HCT116 (cell line): ENCODE measurements around the gene DCLRE1B. TPM values are rescaled to one million over a fixed set of nuclear protein-coding genes. Genes with fewer than 3 reads are reported as not detected.

Source experiments
- ATAC-seq: fragments of 200-7000 bp; cut with Tn5 transposase; 2 replicates; pipeline ENCODE4 v1.9.1; 2020; ENCODE audit warnings: mild to moderate bottlenecking, moderate library complexity
- BruUV-seq: library from RNA; stranded (reverse); fragments of 400-500 nt; replicated peaks from 2 replicates; lab custom pipeline; 2021; lab: Mats Ljungman, UMichigan
- CTCF ChIA-PET: fragments of 300-600 bp; sonication (Branson Sonifier 250); formaldehyde crosslinking; loops from one replicate; lab custom pipeline; 2021; ENCODE audit warnings: antibody characterized with exemption; lab: Charles Lee
- POLR2A ChIA-PET: fragments of 300-600, 350-600 bp; sonication (Branson Sonifier 250); formaldehyde crosslinking; loops from one replicate; lab custom pipeline; 2021; ENCODE audit warnings: antibody characterized with exemption; lab: Charles Lee
- RAD21 ChIA-PET, 2 experiments: fragments of 300-600 bp; sonication (Branson Sonifier 250); formaldehyde crosslinking; loops; one replicate each; lab custom pipeline; 2023; ENCODE audit warnings: low total read pairs in 2 of 2; ENCODE audit not compliant: uncharacterized antibody in 2 of 2, unreplicated experiment in 2 of 2, low non-redundant PET in 1 of 2; lab: Charles Lee
- DNase-seq: peaks from one replicate; pipeline ENCODE4 v3.0.0-alpha.2; 2010; ENCODE audit warnings: low read depth, low spot score
- H2AFZ ChIP-seq: fragments of 200-600 bp; shearing (Covaris generic), sonication (generic); 2 replicates; pipeline ENCODE4 v1.6.1; 2017; ENCODE audit warnings: low read depth, mixed run types, mixed read lengths, antibody characterized with exemption, low read length; ENCODE audit not compliant: poor library complexity, severe bottlenecking
- H3K27ac ChIP-seq: 2 replicates; pipeline ENCODE4 v1.5.1; 2012; ENCODE audit warnings: low read depth, low read length
- H3K27me3 ChIP-seq: fragments of 200-600 bp; sonication (generic); 2 replicates; pipeline ENCODE4 v1.6.1; 2016; ENCODE audit warnings: mixed run types, low read length, mixed read lengths; ENCODE audit not compliant: insufficient read depth
- H3K36me3 ChIP-seq, 2 experiments: fragments of 200-500 bp in 1 of 2; fragments of 200-600 bp in 1 of 2; sonication (Bioruptor generic) in 1 of 2; sonication (generic) in 1 of 2; 2 replicates each; pipeline versions ENCODE4 v1.5.1 to v1.6.1; 2014 to 2016; ENCODE audit warnings: low read length in 2 of 2, inconsistent platforms in 1 of 2, mixed read lengths in 1 of 2, mixed run types in 1 of 2; ENCODE audit not compliant: insufficient read depth in 2 of 2, control insufficient read depth in 1 of 2
- H3K4me1 ChIP-seq, 2 experiments: fragments of 200-600 bp in 1 of 2; sonication (generic) in 1 of 2; 2 replicates each; pipeline versions ENCODE4 v1.5.1 to v1.6.1; 2012 to 2017; ENCODE audit warnings: low read length in 2 of 2, inconsistent platforms in 1 of 2, mild to moderate bottlenecking in 1 of 2, mixed read lengths in 1 of 2, mixed run types in 1 of 2, moderate library complexity in 1 of 2; ENCODE audit not compliant: insufficient read depth in 2 of 2, control insufficient read depth in 1 of 2
- H3K4me2 ChIP-seq: fragments of 200-600 bp; sonication (generic); 2 replicates; pipeline ENCODE4 v1.6.1; 2017; ENCODE audit warnings: mixed run types, low read length, mixed read lengths
- H3K4me3 ChIP-seq, 2 experiments: fragments of 200-600 bp in 1 of 2; sonication (generic) in 1 of 2; replicated peaks in 1 of 2; 2 replicates each; pipeline ENCODE4 v1.5.1; 2011 to 2016; ENCODE audit warnings: low read length in 2 of 2, control low read depth in 1 of 2, low read depth in 1 of 2, mild to moderate bottlenecking in 1 of 2, mixed read lengths in 1 of 2, mixed run types in 1 of 2
- H3K79me2 ChIP-seq: fragments of 200-600 bp; sonication (generic); 2 replicates; pipeline ENCODE4 v1.6.1; 2017; ENCODE audit warnings: mild to moderate bottlenecking, mixed run types, low read length, moderate library complexity, mixed read lengths; ENCODE audit not compliant: insufficient read depth
- H3K9ac ChIP-seq: fragments of 200-600 bp; sonication (generic); 2 replicates; pipeline ENCODE4 v1.6.1; 2016; ENCODE audit warnings: low read length, mixed read lengths
- H3K9me2 ChIP-seq: fragments of 200-600 bp; sonication (generic), shearing (Covaris generic); 2 replicates; pipeline ENCODE4 v1.6.1; 2017; ENCODE audit warnings: mixed run types, mild to moderate bottlenecking, moderate library complexity; ENCODE audit not compliant: insufficient read depth
- H3K9me3 ChIP-seq, 2 experiments: fragments of 200-500 bp in 1 of 2; fragments of 200-600 bp in 1 of 2; sonication (Bioruptor generic) in 1 of 2; sonication (generic) in 1 of 2; 2 replicates each; pipeline ENCODE4 v1.6.1; 2014 to 2017; ENCODE audit warnings: low read length in 2 of 2, mixed read lengths in 2 of 2, inconsistent platforms in 1 of 2, low read depth in 1 of 2, mild to moderate bottlenecking in 1 of 2, mixed run types in 1 of 2, moderate library complexity in 1 of 2; ENCODE audit not compliant: control insufficient read depth in 1 of 2, insufficient read depth in 1 of 2
- H4K20me1 ChIP-seq: fragments of 200-600 bp; sonication (generic), shearing (Covaris generic); 2 replicates; pipeline ENCODE4 v1.6.1; 2017; ENCODE audit warnings: mixed run types, mild to moderate bottlenecking, moderate library complexity; ENCODE audit not compliant: insufficient read depth
- ATF3 ChIP-seq: IDR thresholded peaks from 2 replicates; pipeline ENCODE4 v1.6.1; 2012
- CBX3 ChIP-seq: IDR thresholded peaks from 2 replicates; pipeline ENCODE4 v1.6.1; 2012; ENCODE audit warnings: low read depth
- CEBPB ChIP-seq: IDR thresholded peaks from 2 replicates; pipeline ENCODE4 v1.6.1; 2012; ENCODE audit warnings: low read depth
- CTCF ChIP-seq, 3 experiments: fragments of 200-600 bp in 1 of 3; sonication (generic) in 1 of 3; IDR thresholded peaks in 2 of 3; conservative IDR thresholded peaks in 1 of 3; 2 replicates each; pipeline ENCODE4 v1.5.1; 2012 to 2017; ENCODE audit warnings: low read depth in 2 of 3, low read length in 2 of 3, antibody characterized with exemption in 1 of 3, borderline replicate concordance in 1 of 3, control low read depth in 1 of 3, mild to moderate bottlenecking in 1 of 3, mixed read lengths in 1 of 3, mixed run types in 1 of 3, moderate library complexity in 1 of 3; ENCODE audit not compliant: insufficient read depth in 1 of 3
- EGR1 ChIP-seq: IDR thresholded peaks from 2 replicates; pipeline ENCODE4 v1.6.1; 2012; ENCODE audit warnings: low read depth
- EZH2phosphoT487 ChIP-seq: fragments of 200-600 bp; IDR thresholded peaks from 2 replicates; pipeline ENCODE4 v1.6.1; 2018; ENCODE audit warnings: antibody characterized with exemption, borderline replicate concordance
- FOSL1 ChIP-seq: IDR thresholded peaks from 2 replicates; pipeline ENCODE4 v1.6.1; 2012; ENCODE audit warnings: low read depth
- JUND ChIP-seq: IDR thresholded peaks from 2 replicates; pipeline ENCODE4 v1.6.1; 2012
- MAX ChIP-seq: IDR thresholded peaks from 2 replicates; pipeline ENCODE4 v1.6.1; 2012
- POLR2A ChIP-seq: IDR thresholded peaks from 2 replicates; pipeline ENCODE4 v1.7.0; 2011; ENCODE audit warnings: borderline replicate concordance; ENCODE audit not compliant: insufficient read depth, insufficient read length; ENCODE audit errors: extremely low read depth
- POLR2AphosphoS5 ChIP-seq: IDR thresholded peaks from 2 replicates; pipeline ENCODE4 v1.6.1; 2011; ENCODE audit warnings: mild to moderate bottlenecking, low read depth, low read length, moderate library complexity
- RAD21 ChIP-seq: IDR thresholded peaks from 2 replicates; pipeline ENCODE4 v1.6.1; 2012; ENCODE audit warnings: low read depth, mild to moderate bottlenecking
- SIN3A ChIP-seq: IDR thresholded peaks from 2 replicates; pipeline ENCODE4 v1.6.1; 2012; ENCODE audit warnings: low read depth
- SP1 ChIP-seq: IDR thresholded peaks from 2 replicates; pipeline ENCODE4 v1.6.1; 2012; ENCODE audit warnings: low read depth
- TCF7L2 ChIP-seq: IDR thresholded peaks from 2 replicates; pipeline ENCODE4 v1.7.0; 2011; ENCODE audit warnings: borderline replicate concordance, inconsistent platforms; ENCODE audit not compliant: insufficient read depth, insufficient read length; ENCODE audit errors: extremely low read depth
- YY1 ChIP-seq: IDR thresholded peaks from 2 replicates; pipeline ENCODE4 v1.6.1; 2011; ENCODE audit warnings: low read length, low read depth, moderate library complexity, mild to moderate bottlenecking; ENCODE audit not compliant: insufficient replicate concordance; ENCODE audit errors: extremely low read depth
- ZBTB33 ChIP-seq: IDR thresholded peaks from 2 replicates; pipeline ENCODE4 v1.6.1; 2011; ENCODE audit warnings: mild to moderate bottlenecking, low read length, moderate library complexity; ENCODE audit not compliant: insufficient replicate concordance; ENCODE audit errors: extremely low read depth
- ZFX ChIP-seq: fragments of 450-650 bp; IDR thresholded peaks from 2 replicates; pipeline ENCODE4 v1.6.1; 2017
- intact Hi-C: fragments of 100-400 bp; cut with micrococcal nuclease; formaldehyde crosslinking; loops from 2 replicates; pipeline ENCODE4 v1.10.0; 2022
- total RNA-seq: library from RNA; stranded (reverse); gene quantifications from one replicate; pipeline ENCODE4 v1.2.1, GENCODE V29; 2021; ENCODE audit not compliant: unreplicated experiment

Gene DCLRE1B
- total RNA-seq, 1 experiment from 2014 or later, result 13.4 TPM

- intact Hi-C loops, result no loop called here
- peak overlapping the region; percentile 63 for H2AFZ ChIP-seq
- CTCF ChIA-PET, result interaction anchor here (1.1 kb wide), 1 partner anchor 13 kb away, joined by 3 read pairs; no protein-coding TSS in a partner anchor
- TF ChIP-seq RAD21 (peak; percentile 23; the same call in 1 of the 2 replicates), EGR1 (no peak), POLR2AphosphoS5 (no peak), ATF3 (no peak), ZFX (no peak), CTCF (IDR thresholded peaks at IDR 0.05 in 2 of 3, conservative IDR thresholded peaks at IDR 0.05 in 1 of 3; ENCODE audit: borderline replicate concordance in 1 of 3, insufficient read depth in 1 of 3, low read depth in 2 of 3, low read length in 2 of 3) (peak in 2 of 3 experiments; percentile 63 to 73; a peak in 4 of 6 replicates), JUND (no peak), SP1 (no peak), MAX (no peak), YY1 (no peak), POLR2A (no peak), TCF7L2 (no peak), ZBTB33 (no peak), FOSL1 (no peak), SIN3A (no peak), EZH2phosphoT487 (no peak), CEBPB (no peak), CBX3 (peak; percentile 56; the same call in 1 of the 2 replicates)
Measured at GRCh38 chr1:113874012-113874879, 30.9 kb upstream of the DCLRE1B start.

More at GRCh38 chr1:113874012-113874879, 30.9 kb upstream of the DCLRE1B start:
- no peaks in the 10 kb centered on the region for H4K20me1 ChIP-seq
- peaks cover 0 to 7% of the 10 kb centered on the region in 2 experiments; a peak in 1 of 4 replicates for H3K4me1 ChIP-seq
- ChIA-PET RAD21 (no interaction called here), POLR2A (interaction anchor here (0.6 kb wide), 1 partner anchor 655 kb away, joined by 3 read pairs; no protein-coding TSS in a partner anchor)
- DNase-seq (peak; percentile 41), ATAC-seq (peak; percentile 97)
- H3K9me3 ChIP-seq, result no peaks in the 10 kb centered on the region
- H3K27me3 ChIP-seq, result no peaks in the 10 kb centered on the region
- no peak overlapping the region for H3K9ac ChIP-seq
- no peak overlapping the region for H3K4me2 ChIP-seq
- no peak overlapping the region for H3K27ac ChIP-seq
- H3K36me3 ChIP-seq, result no peaks in the 10 kb centered on the region
- no peaks in the 10 kb centered on the region for H3K9me2 ChIP-seq
- no TSS peak for BruUV-seq
- no peak overlapping the region for H3K4me3 ChIP-seq
- no peaks in the 10 kb centered on the region for H3K79me2 ChIP-seq
